ENCODE data around the gene CFAP99. TPM values are rescaled to one million over a fixed set of nuclear protein-coding genes. Genes with fewer than 3 reads are reported as not detected.

The CFAP99 gene
- total RNA-seq, 4 donors from 2014 or later: not detected

GRCh38 chr4:2409381-2409783 is 9.4 kb upstream of the CFAP99 start:
- no peak for DNase-seq (ENCODE audit: low spot score in 2 of 2)
- intact Hi-C loops (cut with DNase I; ENCODE audit: low total_unique reads): no loop called here
- WGBS, 2 donors: 86 to 87% methylated on average over 13 to 14 of the region's 14 CpGs
- TF ChIP-seq POLR2A (IDR thresholded peaks at IDR 0.05): no peak
- TF ChIP-seq, protein P1, sequence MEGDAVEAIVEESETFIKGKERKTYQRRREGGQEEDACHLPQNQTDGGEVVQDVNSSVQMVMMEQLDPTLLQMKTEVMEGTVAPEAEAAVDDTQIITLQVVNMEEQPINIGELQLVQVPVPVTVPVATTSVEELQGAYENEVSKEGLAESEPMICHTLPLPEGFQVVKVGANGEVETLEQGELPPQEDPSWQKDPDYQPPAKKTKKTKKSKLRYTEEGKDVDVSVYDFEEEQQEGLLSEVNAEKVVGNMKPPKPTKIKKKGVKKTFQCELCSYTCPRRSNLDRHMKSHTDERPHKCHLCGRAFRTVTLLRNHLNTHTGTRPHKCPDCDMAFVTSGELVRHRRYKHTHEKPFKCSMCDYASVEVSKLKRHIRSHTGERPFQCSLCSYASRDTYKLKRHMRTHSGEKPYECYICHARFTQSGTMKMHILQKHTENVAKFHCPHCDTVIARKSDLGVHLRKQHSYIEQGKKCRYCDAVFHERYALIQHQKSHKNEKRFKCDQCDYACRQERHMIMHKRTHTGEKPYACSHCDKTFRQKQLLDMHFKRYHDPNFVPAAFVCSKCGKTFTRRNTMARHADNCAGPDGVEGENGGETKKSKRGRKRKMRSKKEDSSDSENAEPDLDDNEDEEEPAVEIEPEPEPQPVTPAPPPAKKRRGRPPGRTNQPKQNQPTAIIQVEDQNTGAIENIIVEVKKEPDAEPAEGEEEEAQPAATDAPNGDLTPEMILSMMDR (IDR thresholded peaks at IDR 0.05): no peak
- H3K4me3 ChIP-seq (ENCODE audit: low read depth, poor library complexity, severe bottlenecking): no peak overlapping the region

- 82 to 84% methylated on average over 10 to 13 of the region's 14 CpGs for WGBS, 2 donors
- intact Hi-C loops (cut with DNase I; ENCODE audit: low total_unique reads): no loop called here
- no peak overlapping the region for H3K4me3 ChIP-seq (ENCODE audit: low read depth, poor library complexity, severe bottlenecking)
- no peak for DNase-seq (ENCODE audit: low spot score in 2 of 2)
- TF ChIP-seq, protein P1 (IDR thresholded peaks at IDR 0.05): no peak
- TF ChIP-seq POLR2A (IDR thresholded peaks at IDR 0.05): no peak
Measured at GRCh38 chr4:2411786-2412510, 6.8 kb upstream of the CFAP99 start.

GRCh38 chr4:2412534-2412884 is 6.2 kb upstream of the CFAP99 start:
- DNase-seq (ENCODE audit: low spot score in 2 of 2): no peak
- intact Hi-C loops (cut with DNase I; ENCODE audit: low total_unique reads): no loop called here
- 39 to 46% methylated on average over 5 of the region's 5 CpGs for WGBS, 2 donors
- no peak overlapping the region for H3K4me3 ChIP-seq (ENCODE audit: low read depth, poor library complexity, severe bottlenecking)
- TF ChIP-seq, protein P1 (IDR thresholded peaks at IDR 0.05): no peak
- no peak for TF ChIP-seq POLR2A (IDR thresholded peaks at IDR 0.05)

DNA sequence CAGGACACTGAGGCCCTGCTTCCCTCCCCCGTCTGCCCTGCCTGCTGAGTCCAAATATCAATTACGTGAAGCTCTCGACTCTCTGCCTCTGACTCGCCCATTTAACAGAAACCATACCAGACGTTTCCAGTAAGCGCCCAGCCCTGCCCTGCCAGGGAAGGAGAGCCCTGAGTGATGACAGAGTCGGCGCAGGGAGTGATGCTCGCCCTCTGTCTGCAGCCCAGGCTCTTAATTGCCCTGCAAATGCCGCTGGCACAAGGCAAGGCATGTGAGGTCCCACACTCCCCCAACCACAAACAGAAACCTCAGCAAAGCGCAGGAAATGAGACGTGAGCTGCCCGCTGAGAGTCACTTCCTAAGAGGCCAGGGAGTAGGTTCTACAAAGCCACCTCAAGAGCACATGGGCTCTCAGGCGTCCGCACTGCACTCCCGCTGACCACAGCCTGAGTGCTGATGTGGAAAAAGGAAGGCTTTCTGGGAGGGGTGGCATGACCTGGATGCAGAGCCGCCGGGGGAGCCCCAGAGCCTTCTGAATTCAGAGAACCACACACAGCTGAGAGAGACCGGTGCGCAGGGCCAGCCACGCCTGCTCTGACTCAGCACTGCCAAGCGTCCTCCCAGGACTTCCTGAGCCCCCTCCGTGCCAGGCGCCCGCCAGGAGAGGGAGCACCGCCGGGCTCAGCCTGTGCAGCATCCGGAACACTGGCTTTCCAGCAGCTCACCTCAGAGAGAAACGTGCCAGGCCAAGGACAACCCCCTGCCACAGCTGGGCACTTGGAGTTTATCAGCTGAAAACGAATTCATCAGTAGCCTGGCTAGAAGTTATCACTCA is 5.7 kb upstream of the CFAP99 start:
- intact Hi-C loops (cut with DNase I; ENCODE audit: low total_unique reads): no loop called here
- no peak for TF ChIP-seq POLR2A (IDR thresholded peaks at IDR 0.05)
- TF ChIP-seq, protein P1 (IDR thresholded peaks at IDR 0.05): no peak
- peak; percentile 66 to 96 for DNase-seq (ENCODE audit: low spot score in 2 of 2)
- WGBS, 2 donors: 3 to 5% methylated on average over 19 to 26 of the region's 30 CpGs
- H3K4me3 ChIP-seq (ENCODE audit: low read depth, poor library complexity, severe bottlenecking): no peak overlapping the region

GRCh38 chr4:2413821-2414610 is 4.7 kb upstream of the CFAP99 start:
- WGBS, 2 donors: 66 to 67% methylated on average over 13 to 14 of the region's 14 CpGs
- TF ChIP-seq, protein P1 (IDR thresholded peaks at IDR 0.05): no peak
- TF ChIP-seq POLR2A (IDR thresholded peaks at IDR 0.05): no peak
- H3K4me3 ChIP-seq (ENCODE audit: low read depth, poor library complexity, severe bottlenecking): no peak overlapping the region
- DNase-seq (ENCODE audit: low spot score in 2 of 2): no peak
- intact Hi-C loops (cut with DNase I; ENCODE audit: low total_unique reads): no loop called here
